ENCODE measurements around the gene STRA6. TPM values are rescaled to one million over a fixed set of nuclear protein-coding genes. Genes with fewer than 3 reads are reported as not detected.

Gene STRA6
- total RNA-seq, 1 donor from 2014 or later = 111 TPM

- Mint-ChIP-seq H3K9me3 (no peaks in the 10 kb centered on the region), H3K4me1 (peaks cover 65% of the 10 kb centered on the region), H3K27me3 (ENCODE audit: low read depth) (peaks cover 2% of the 10 kb centered on the region), H3K4me3 (peak overlapping the region; percentile 46), H3K27ac (peak overlapping the region; percentile 94), H3K36me3 (no peaks in the 10 kb centered on the region)
- TF ChIP-seq CTCF (IDR thresholded peaks at IDR 0.05; ENCODE audit: unreplicated experiment) = no peak
- DNase-seq (ENCODE audit: low spot score in 2 of 2, unreplicated experiment in 2 of 2) = no peak
Observed at GRCh38 chr15:74208901-74209559, 6.4 kb upstream of the STRA6 start.

- no peak for TF ChIP-seq CTCF (IDR thresholded peaks at IDR 0.05; ENCODE audit: unreplicated experiment)
- peaks cover 66% of the 10 kb centered on the region for H3K4me1 Mint-ChIP-seq
- H3K27ac Mint-ChIP-seq = peak overlapping the region; percentile 94
- H3K36me3 Mint-ChIP-seq = no peaks in the 10 kb centered on the region
- no peaks in the 10 kb centered on the region for H3K9me3 Mint-ChIP-seq
- H3K27me3 Mint-ChIP-seq (ENCODE audit: low read depth) = peaks cover 6% of the 10 kb centered on the region
- no peak for DNase-seq (ENCODE audit: low spot score in 2 of 2, unreplicated experiment in 2 of 2)
- H3K4me3 Mint-ChIP-seq = peak overlapping the region; percentile 20
Observed at GRCh38 chr15:74208496-74208895, 5.9 kb upstream of the STRA6 start.

GRCh38 chr15:74207652-74208440 lies 5.3 kb upstream of the STRA6 start:
- H3K4me3 Mint-ChIP-seq = no peak overlapping the region
- no peaks in the 10 kb centered on the region for H3K9me3 Mint-ChIP-seq
- H3K27ac Mint-ChIP-seq = peak overlapping the region; percentile 94
- TF ChIP-seq CTCF (IDR thresholded peaks at IDR 0.05; ENCODE audit: unreplicated experiment) = no peak
- H3K4me1 Mint-ChIP-seq = peaks cover 68% of the 10 kb centered on the region
- H3K27me3 Mint-ChIP-seq (ENCODE audit: low read depth) = peaks cover 6% of the 10 kb centered on the region
- H3K36me3 Mint-ChIP-seq = no peaks in the 10 kb centered on the region
- no peak for DNase-seq (ENCODE audit: low spot score in 2 of 2, unreplicated experiment in 2 of 2)

- Mint-ChIP-seq H3K27me3 (ENCODE audit: low read depth) (peaks cover 6% of the 10 kb centered on the region), H3K9me3 (no peaks in the 10 kb centered on the region), H3K36me3 (no peaks in the 10 kb centered on the region), H3K4me3 (no peak overlapping the region), H3K4me1 (peaks cover 76% of the 10 kb centered on the region), H3K27ac (peak overlapping the region; percentile 55)
- no peak for DNase-seq (ENCODE audit: low spot score in 2 of 2, unreplicated experiment in 2 of 2)
- TF ChIP-seq CTCF (IDR thresholded peaks at IDR 0.05; ENCODE audit: unreplicated experiment) = no peak
Observed at GRCh38 chr15:74206801-74207281, 4.3 kb upstream of the STRA6 start.

- H3K4me1 Mint-ChIP-seq = peaks cover 84% of the 10 kb centered on the region
- no peaks in the 10 kb centered on the region for H3K36me3 Mint-ChIP-seq
- no peak overlapping the region for H3K27ac Mint-ChIP-seq
- TF ChIP-seq CTCF (IDR thresholded peaks at IDR 0.05; ENCODE audit: unreplicated experiment) = no peak
- peaks cover 6% of the 10 kb centered on the region for H3K27me3 Mint-ChIP-seq (ENCODE audit: low read depth)
- H3K4me3 Mint-ChIP-seq = no peak overlapping the region
- DNase-seq (ENCODE audit: low spot score in 2 of 2, unreplicated experiment in 2 of 2) = no peak
- no peaks in the 10 kb centered on the region for H3K9me3 Mint-ChIP-seq
Observed at GRCh38 chr15:74205582-74205947, 3.0 kb upstream of the STRA6 start.
